Muscle of leg (tissue), 11 donors: Measurements from ENCODE around the gene RMND1. TPM values are rescaled to one million over a fixed set of nuclear protein-coding genes. Genes with fewer than 3 reads are reported as not detected.
"Not testable (repeated sequence)": the region's sequence is repeated elsewhere in the genome, so short reads cannot be mapped to it uniquely, and the experiment has no call there.

Experiments used
- DNase-seq: peaks from one replicate; pipeline ENCODE4 v3.0.0; 2013
- H3K27ac ChIP-seq: one replicate; pipeline ENCODE4 v1.5.1; 2013; ENCODE audit warnings: mild to moderate bottlenecking, low read length, control low read depth
- H3K27me3 ChIP-seq: one replicate; pipeline ENCODE4 v1.6.1; 2013; ENCODE audit warnings: low read length; ENCODE audit not compliant: control insufficient read depth, insufficient read depth
- H3K36me3 ChIP-seq: one replicate; pipeline ENCODE4 v1.6.1; 2013; ENCODE audit warnings: low read length; ENCODE audit not compliant: control insufficient read depth, insufficient read depth
- H3K4me1 ChIP-seq: one replicate; pipeline ENCODE4 v1.6.1; 2013; ENCODE audit warnings: low read length; ENCODE audit not compliant: control insufficient read depth, insufficient read depth
- H3K4me3 ChIP-seq: one replicate; pipeline ENCODE4 v1.5.1; 2013; ENCODE audit warnings: low read length, control low read depth
- H3K9me3 ChIP-seq: replicated peaks from 2 replicates; pipeline ENCODE4 v1.6.1; 2013; ENCODE audit warnings: low read depth, low read length; ENCODE audit not compliant: control insufficient read depth
- WGBS: methylation state at CpG from one replicate; pipeline ENCODE4 v1.1.5; 2013; ENCODE audit warnings: missing lambda C conversion rate; ENCODE audit not compliant: insufficient coverage; 5-methylcytosine and 5-hydroxymethylcytosine counted together
- polyA plus RNA-seq, 8 donors: library from polyadenylated mRNA; unstranded; fragments of 120-200 nt; gene quantifications; one replicate each; pipeline versions ENCODE4 v1.2.1 to v1.2.3, GENCODE V29; 2013; ENCODE audit warnings: inconsistent platforms in 1 of 8, low replicate concordance in 1 of 8; ENCODE audit not compliant: insufficient read length in 8 of 8, insufficient read depth in 1 of 8
- total RNA-seq: library from RNA; stranded (reverse); fragments of 120-200 nt; gene quantifications from one replicate; pipeline ENCODE4 v1.2.4, GENCODE V29; 2013

The RMND1 gene
- total and polyA plus RNA-seq, 9 donors: 16.2 to 24.0 (median 20.0) TPM

GRCh38 chr6:151357758-151358436 is 94.0 kb downstream of the RMND1 start:
- Histone ChIP-seq H3K4me3 (no peak overlapping the region), H3K4me1 (no peaks in the 10 kb centered on the region), H3K36me3 (peaks cover 14% of the 10 kb centered on the region), H3K9me3 (no peaks in the 10 kb centered on the region), H3K27ac (no peak overlapping the region), H3K27me3 (no peaks in the 10 kb centered on the region)
- WGBS: 93% methylated on average over 5 of the region's 6 CpGs
- no peak for DNase-seq

GRCh38 chr6:151356983-151357382 is 94.9 kb downstream of the RMND1 start:
- H3K27ac ChIP-seq, H3K27me3 ChIP-seq, H3K4me3 ChIP-seq, H3K4me1 ChIP-seq, H3K9me3 ChIP-seq, DNase-seq: not testable (repeated sequence)
- peaks cover 22% of the 10 kb centered on the region for H3K36me3 ChIP-seq
- WGBS: 97% methylated on average over 4 of the region's 6 CpGs

Other genes starting within 250 kb of the RMND1 start
- gene AKAP12, start 212.2 kb downstream of the RMND1 start, total RNA-seq: 148 TPM
- 100 to 1,000 TPM in 6 of 8 donors, 10 to 100 TPM in 2; 73.2 to 160 (median 120) TPM for gene AKAP12, start 212.2 kb downstream of the RMND1 start, polyA plus RNA-seq
- 10.7 TPM for gene ZBTB2, start 60.6 kb downstream of the RMND1 start, total RNA-seq
- gene ZBTB2, start 60.6 kb downstream of the RMND1 start, polyA plus RNA-seq: 10 to 100 TPM in 3 of 8 donors, 1 to 10 TPM in 5; 8.2 to 14.7 (median 9.9) TPM
- gene CCDC170, start 41.9 kb upstream of the RMND1 start, total RNA-seq: 1.2 TPM
- gene CCDC170, start 41.9 kb upstream of the RMND1 start, polyA plus RNA-seq: 1 to 10 TPM in 2 of 8 donors, under 1 TPM in 6; 0.41 to 1.4 (median 0.67) TPM